ENCODE results near the gene CDH15.
A peak's percentile ranks its signal among the peaks of the same experiment; 100 is the strongest.
"Not testable (repeated sequence)": the region's sequence is repeated elsewhere in the genome, so short reads cannot be mapped to it uniquely, and the experiment has no call there.

The CDH15 gene

DNA sequence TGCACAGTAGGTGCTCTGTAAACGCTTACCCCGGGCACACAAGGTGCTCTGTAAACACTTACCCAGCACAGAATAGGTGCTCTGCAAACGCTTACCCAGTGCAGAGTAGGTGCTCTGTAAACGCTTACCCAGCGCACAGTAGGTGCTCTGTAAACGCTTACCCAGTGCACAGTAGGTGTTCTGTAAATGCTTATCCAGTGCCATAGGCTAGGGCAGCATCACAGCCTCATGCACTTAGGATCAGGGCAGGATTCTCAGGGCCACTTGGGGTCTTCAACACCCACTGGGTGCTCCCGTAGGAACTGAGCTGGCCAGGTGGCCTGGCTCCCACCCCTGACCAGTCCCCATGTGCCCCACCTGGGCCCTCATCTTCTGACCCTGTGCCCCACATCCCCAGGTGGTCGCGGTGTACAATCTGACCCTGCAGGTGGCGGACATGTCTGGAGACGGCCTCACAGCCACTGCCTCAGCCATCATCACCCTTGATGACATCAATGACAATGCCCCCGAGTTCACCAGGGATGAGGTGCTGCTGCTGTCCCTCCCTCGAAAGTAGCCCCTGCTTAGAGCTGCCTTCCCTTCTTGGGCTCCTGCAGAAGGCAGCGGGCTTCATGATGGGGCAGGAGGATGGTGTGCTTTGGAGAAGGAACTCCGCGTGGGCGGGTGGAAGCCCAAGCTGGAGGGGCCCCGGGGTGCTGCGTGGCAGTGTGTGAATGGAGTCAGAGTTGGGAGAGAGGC, 15.7 kb downstream of the CDH15 start:
- Histone ChIP-seq H3K9me3 (ENCODE audit: control insufficient read depth, low read length) (no peaks in the 10 kb centered on the region), H3K27me3 (replicated peaks; ENCODE audit: control insufficient read depth, insufficient read depth, low read length) (peaks cover 30% of the 10 kb centered on the region), H3K9ac (ENCODE audit: low read length) (no peak overlapping the region), H3K4me1 (ENCODE audit: control insufficient read depth, insufficient read depth, low read length) (no peaks in the 10 kb centered on the region), H3K36me3 (ENCODE audit: control insufficient read depth, insufficient read depth, low read length, severe bottlenecking) (no peaks in the 10 kb centered on the region), H3K4me3 (ENCODE audit: low read length) (no peak overlapping the region)
- DNase-seq (ENCODE audit: low read depth): no peak

DNA sequence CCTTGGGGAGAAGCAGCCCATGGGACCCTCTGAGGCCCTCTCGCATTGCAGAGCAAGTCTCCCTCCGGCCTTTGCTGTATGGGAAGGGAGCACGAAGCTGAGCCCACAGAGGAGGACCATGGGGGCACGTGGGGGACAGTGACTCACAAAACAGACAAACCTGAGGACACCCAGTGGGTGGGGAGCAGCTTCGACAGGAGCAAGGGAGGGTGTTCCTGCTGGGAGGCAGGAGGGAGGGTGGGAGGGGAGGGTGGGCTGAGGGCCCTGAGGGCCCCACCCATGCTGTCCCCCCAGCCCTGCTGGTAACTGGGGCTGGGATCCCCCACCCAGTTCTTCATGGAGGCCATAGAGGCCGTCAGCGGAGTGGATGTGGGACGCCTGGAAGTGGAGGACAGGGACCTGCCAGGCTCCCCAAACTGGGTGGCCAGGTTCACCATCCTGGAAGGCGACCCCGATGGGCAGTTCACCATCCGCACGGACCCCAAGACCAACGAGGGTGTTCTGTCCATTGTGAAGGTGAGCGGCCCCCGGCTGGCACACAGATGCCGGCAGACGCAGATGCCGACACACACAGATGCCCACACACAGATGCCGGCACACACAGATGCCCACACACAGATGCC, 16.3 kb downstream of the CDH15 start:
- no peak overlapping the region for H3K9ac ChIP-seq (ENCODE audit: low read length)
- DNase-seq (ENCODE audit: low read depth): no peak
- no peaks in the 10 kb centered on the region for H3K9me3 ChIP-seq (ENCODE audit: control insufficient read depth, low read length)
- H3K4me3 ChIP-seq (ENCODE audit: low read length): no peak overlapping the region
- no peaks in the 10 kb centered on the region for H3K4me1 ChIP-seq (ENCODE audit: control insufficient read depth, insufficient read depth, low read length)
- peaks cover 27% of the 10 kb centered on the region for H3K27me3 ChIP-seq (replicated peaks; ENCODE audit: control insufficient read depth, insufficient read depth, low read length)
- no peaks in the 10 kb centered on the region for H3K36me3 ChIP-seq (ENCODE audit: control insufficient read depth, insufficient read depth, low read length, severe bottlenecking)

DNA sequence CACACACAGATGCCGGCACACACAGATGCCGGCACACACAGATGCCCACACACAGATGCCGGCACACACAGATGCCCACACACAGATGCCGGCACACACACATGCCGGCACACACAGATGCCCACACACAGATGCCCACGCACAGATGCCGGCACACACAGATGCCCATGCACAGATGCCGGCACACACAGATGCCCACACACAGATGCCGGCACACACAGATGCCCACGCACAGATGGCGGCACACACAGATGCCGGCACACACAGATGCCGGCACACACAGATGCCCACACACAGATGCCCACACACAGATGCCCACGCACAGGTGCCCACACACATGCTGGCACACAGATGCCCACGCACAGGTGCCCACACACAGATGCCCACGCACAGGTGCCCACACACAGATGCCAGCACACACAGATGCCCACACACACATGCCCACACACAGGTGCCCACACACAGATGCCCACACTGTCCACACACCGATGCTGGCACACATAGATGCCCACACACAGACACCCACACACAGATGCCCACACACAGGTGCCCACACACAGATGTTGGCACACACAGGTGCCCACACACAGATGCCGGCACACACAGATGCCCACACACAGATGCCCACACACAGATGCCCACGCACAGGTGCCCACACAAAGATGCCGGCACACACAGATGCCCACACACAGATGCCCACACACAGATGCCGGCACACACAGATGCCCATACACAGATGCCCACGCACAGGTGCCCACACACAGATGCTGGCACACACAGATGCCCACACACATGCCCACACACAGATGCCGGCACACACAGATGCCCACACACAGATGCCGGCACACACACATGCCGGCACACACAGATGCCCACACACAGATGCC, 17.2 kb downstream of the CDH15 start:
- H3K4me1 ChIP-seq (ENCODE audit: control insufficient read depth, insufficient read depth, low read length): not testable (repeated sequence)

DNA sequence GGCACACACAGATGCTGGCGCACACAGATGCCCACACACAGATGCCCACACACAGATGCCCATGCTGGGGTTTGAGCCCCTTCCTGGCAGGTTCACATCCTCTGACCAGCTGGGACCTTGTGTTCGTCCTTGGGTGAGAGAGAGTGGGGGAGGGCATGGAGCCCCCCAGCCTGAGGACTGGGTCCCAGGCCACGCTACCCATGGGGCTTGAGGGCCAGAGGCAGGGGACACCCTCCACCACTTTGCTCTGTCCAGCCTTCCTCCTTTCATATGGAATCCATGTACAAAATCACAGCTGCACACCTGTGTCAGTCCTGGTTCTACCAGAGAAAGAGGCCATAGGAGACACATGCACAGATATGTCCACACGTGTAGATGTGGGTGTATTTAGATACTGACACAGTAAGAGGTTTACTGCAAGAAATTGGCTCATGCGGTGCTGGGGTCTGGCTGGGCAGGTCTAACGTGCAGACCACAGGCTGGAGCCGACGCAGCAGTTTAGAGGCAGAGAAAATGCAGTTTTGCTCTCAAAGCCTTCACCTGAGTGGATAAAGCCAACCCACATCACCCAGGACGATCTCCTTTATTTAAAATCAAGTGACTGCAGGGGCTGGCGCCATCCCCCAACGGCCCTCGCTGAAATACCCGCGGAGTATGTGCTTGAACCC, 17.9 kb downstream of the CDH15 start:
- Histone ChIP-seq H3K4me3 (ENCODE audit: low read length) (no peak overlapping the region), H3K9me3 (ENCODE audit: control insufficient read depth, low read length) (no peaks in the 10 kb centered on the region), H3K9ac (ENCODE audit: low read length) (no peak overlapping the region), H3K27me3 (replicated peaks; ENCODE audit: control insufficient read depth, insufficient read depth, low read length) (peaks cover 11% of the 10 kb centered on the region), H3K4me1 (ENCODE audit: control insufficient read depth, insufficient read depth, low read length) (no peaks in the 10 kb centered on the region), H3K36me3 (ENCODE audit: control insufficient read depth, insufficient read depth, low read length, severe bottlenecking) (no peaks in the 10 kb centered on the region)
- no peak for DNase-seq (ENCODE audit: low read depth)

More for the DNA sequence above, 17.2 kb downstream of the CDH15 start:
- H3K4me3 ChIP-seq (ENCODE audit: low read length); H3K36me3 ChIP-seq (ENCODE audit: control insufficient read depth, insufficient read depth, low read length, severe bottlenecking); DNase-seq (ENCODE audit: low read depth); H3K9me3 ChIP-seq (ENCODE audit: control insufficient read depth, low read length); H3K9ac ChIP-seq (ENCODE audit: low read length): not testable (repeated sequence)
- H3K27me3 ChIP-seq (replicated peaks; ENCODE audit: control insufficient read depth, insufficient read depth, low read length): peaks cover 19% of the 10 kb centered on the region

DNA sequence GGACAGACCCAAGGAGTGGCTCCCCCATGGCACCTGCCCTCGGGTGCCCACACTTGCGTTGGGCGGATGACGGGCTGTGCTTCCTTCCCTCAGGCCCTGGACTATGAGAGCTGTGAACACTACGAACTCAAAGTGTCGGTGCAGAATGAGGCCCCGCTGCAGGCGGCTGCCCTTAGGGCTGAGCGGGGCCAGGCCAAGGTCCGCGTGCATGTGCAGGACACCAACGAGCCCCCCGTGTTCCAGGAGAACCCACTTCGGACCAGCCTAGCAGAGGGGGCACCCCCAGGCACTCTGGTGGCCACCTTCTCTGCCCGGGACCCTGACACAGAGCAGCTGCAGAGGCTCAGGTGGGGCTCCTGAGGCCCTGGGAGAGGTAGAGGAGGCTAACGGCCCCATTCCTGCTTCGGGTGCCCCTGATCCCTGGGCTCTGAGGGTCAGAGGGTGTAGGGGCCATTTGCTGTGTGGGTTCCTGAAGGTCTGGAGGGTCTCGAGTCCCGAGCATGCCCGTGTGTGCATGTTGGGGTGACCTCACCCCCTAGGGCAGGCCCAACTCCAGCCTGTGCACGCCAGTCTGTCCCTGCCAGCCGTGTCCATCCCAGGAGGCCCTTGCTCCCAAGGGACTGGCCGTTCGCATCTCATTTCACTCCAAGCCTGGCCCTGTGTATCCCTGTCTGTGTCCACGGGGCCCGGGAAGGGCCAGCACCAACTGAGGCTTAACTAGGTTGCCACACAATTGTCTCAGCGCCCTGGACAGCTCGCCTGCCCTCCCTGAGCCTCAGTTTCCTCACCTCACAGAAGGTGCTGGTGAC, 18.8 kb downstream of the CDH15 start:
- no peaks in the 10 kb centered on the region for H3K36me3 ChIP-seq (ENCODE audit: control insufficient read depth, insufficient read depth, low read length, severe bottlenecking)
- H3K27me3 ChIP-seq (replicated peaks; ENCODE audit: control insufficient read depth, insufficient read depth, low read length): peaks cover 5% of the 10 kb centered on the region
- H3K9me3 ChIP-seq (ENCODE audit: control insufficient read depth, low read length): no peaks in the 10 kb centered on the region
- no peak overlapping the region for H3K9ac ChIP-seq (ENCODE audit: low read length)
- H3K4me3 ChIP-seq (ENCODE audit: low read length): no peak overlapping the region
- no peaks in the 10 kb centered on the region for H3K4me1 ChIP-seq (ENCODE audit: control insufficient read depth, insufficient read depth, low read length)
- no peak for DNase-seq (ENCODE audit: low read depth)

DNA sequence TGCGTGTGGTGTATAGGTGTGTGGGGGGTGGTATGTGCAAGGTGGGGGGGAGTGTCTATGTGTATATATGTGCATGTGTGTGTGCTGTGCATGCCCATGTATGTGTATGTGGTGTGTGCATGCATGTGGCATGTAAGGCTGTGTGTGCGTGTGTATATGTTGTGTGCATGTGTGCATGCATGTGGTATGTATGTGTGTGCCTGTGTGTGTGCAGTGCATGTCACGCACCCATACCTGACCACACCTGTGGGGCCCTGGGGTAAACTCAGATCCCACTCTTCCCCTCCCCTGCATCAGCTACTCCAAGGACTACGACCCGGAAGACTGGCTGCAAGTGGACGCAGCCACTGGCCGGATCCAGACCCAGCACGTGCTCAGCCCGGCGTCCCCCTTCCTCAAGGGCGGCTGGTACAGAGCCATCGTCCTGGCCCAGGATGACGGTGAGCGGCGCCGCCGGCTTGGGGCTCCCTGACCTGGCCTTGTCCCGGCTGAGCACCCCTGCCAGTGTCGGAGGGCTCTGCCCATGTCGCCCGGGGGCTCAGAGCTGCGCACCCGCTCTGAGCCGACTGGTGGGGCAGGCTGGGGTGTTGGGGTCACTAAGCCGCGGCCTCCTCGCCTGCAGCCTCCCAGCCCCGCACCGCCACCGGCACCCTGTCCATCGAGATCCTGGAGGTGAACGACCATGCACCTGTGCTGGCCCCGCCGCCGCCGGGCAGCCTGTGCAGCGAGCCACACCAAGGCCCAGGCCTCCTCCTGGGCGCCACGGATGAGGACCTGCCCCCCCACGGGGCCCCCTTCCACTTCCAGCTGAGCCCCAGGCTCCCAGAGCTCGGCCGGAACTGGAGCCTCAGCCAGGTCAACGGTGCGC, 19.7 kb downstream of the CDH15 start:
- Histone ChIP-seq H3K4me3 (ENCODE audit: low read length) (no peak overlapping the region), H3K36me3 (ENCODE audit: control insufficient read depth, insufficient read depth, low read length, severe bottlenecking) (no peaks in the 10 kb centered on the region), H3K9me3 (ENCODE audit: control insufficient read depth, low read length) (no peaks in the 10 kb centered on the region), H3K9ac (ENCODE audit: low read length) (no peak overlapping the region), H3K4me1 (ENCODE audit: control insufficient read depth, insufficient read depth, low read length) (no peaks in the 10 kb centered on the region), H3K27me3 (replicated peaks; ENCODE audit: control insufficient read depth, insufficient read depth, low read length) (peaks cover 5% of the 10 kb centered on the region)
- no peak for DNase-seq (ENCODE audit: low read depth)

DNA sequence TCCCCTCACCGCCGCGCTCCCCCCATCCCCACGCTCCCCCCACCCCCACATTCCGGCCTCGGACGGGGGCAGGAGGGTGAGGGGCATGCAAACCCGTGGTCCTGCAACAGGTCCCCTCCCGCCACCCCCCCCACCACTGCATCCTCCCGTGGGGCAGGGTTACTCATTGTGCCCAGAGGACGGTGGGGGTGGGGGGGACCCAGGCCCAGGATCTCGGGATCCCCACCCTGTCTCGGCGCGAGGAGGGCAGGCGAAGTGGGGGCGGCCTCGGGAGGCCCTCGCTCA, 20.3 kb downstream of the CDH15 start:
- peaks cover 5% of the 10 kb centered on the region for H3K27me3 ChIP-seq (replicated peaks; ENCODE audit: control insufficient read depth, insufficient read depth, low read length)
- no peak for DNase-seq (ENCODE audit: low read depth)
- H3K4me3 ChIP-seq (ENCODE audit: low read length): peak overlapping the region; percentile 68

DNA sequence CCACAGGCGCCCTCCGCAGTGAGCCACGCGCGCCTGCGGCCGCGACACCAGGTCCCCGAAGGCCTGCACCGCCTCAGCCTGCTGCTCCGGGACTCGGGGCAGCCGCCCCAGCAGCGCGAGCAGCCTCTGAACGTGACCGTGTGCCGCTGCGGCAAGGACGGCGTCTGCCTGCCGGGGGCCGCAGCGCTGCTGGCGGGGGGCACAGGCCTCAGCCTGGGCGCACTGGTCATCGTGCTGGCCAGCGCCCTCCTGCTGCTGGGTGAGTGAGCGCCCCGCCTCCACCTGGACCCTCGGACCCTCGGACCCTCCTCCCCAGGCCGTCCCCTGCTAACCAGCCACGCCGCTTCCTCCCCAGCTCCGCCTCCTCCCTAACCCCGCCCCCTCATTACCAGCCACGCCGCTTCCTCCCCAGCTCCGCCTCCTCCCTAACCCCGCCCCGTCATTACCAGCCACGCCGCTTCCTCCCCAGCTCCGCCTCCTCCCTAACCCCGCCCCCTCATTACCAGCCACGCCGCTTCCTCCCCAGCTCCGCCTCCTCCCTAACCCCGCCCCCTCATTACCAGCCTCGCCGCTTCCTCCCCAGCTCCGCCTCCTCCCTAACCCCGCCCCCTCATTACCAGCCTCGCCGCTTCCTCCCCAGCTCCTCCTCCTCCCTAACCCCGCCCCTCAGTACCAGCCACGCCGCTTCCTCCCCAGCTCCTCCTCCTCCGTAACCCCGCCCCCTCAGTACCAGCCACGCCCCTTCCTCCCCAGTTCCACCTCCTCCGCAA, 20.8 kb downstream of the CDH15 start:
- peak overlapping the region; percentile 60 for H3K9ac ChIP-seq (ENCODE audit: low read length)
- not testable (repeated sequence) for H3K9me3 ChIP-seq (ENCODE audit: control insufficient read depth, low read length); H3K36me3 ChIP-seq (ENCODE audit: control insufficient read depth, insufficient read depth, low read length, severe bottlenecking); H3K4me1 ChIP-seq (ENCODE audit: control insufficient read depth, insufficient read depth, low read length); H3K27me3 ChIP-seq (replicated peaks; ENCODE audit: control insufficient read depth, insufficient read depth, low read length)
- peak overlapping the region; percentile 68 for H3K4me3 ChIP-seq (ENCODE audit: low read length)
- peak; percentile 93 for DNase-seq (ENCODE audit: low read depth)

More for the DNA sequence above, 20.3 kb downstream of the CDH15 start:
- H3K36me3 ChIP-seq (ENCODE audit: control insufficient read depth, insufficient read depth, low read length, severe bottlenecking): no peaks in the 10 kb centered on the region
- H3K4me1 ChIP-seq (ENCODE audit: control insufficient read depth, insufficient read depth, low read length): no peaks in the 10 kb centered on the region
- H3K9me3 ChIP-seq (ENCODE audit: control insufficient read depth, low read length): no peaks in the 10 kb centered on the region
- H3K9ac ChIP-seq (ENCODE audit: low read length): peak overlapping the region; percentile 60

DNA sequence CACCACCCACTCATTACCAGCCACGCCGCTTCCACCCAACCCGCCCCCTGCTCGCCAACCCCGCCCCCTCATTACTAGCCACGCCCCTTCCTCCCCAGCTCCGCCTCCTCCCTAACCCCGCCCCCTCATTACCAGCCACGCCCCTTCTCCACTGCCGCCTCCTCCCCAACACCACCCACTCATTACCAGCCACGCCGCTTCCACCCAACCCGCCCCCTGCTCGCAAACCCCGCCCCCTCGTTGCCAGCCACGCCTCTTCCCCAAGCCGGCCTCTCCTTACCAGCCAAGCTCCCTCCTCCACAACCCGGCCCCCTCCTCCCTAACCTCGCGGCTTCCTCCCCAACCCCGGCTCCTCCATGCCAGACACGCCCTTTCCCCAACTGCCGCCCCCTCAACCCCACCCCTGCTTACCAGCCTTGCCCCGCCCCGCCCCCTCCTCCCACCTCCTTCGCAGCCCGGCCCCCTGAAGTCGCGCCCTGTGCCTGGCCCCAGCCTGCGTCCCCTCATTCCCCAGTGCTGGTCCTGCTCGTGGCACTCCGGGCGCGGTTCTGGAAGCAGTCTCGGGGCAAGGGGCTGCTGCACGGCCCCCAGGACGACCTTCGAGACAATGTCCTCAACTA, 21.5 kb downstream of the CDH15 start:
- H3K9ac ChIP-seq (ENCODE audit: low read length): no peak overlapping the region
- H3K4me3 ChIP-seq (ENCODE audit: low read length): no peak overlapping the region
- peaks cover 5% of the 10 kb centered on the region for H3K27me3 ChIP-seq (replicated peaks; ENCODE audit: control insufficient read depth, insufficient read depth, low read length)
- H3K36me3 ChIP-seq (ENCODE audit: control insufficient read depth, insufficient read depth, low read length, severe bottlenecking): no peaks in the 10 kb centered on the region
- H3K4me1 ChIP-seq (ENCODE audit: control insufficient read depth, insufficient read depth, low read length): no peaks in the 10 kb centered on the region
- DNase-seq (ENCODE audit: low read depth): no peak
- no peaks in the 10 kb centered on the region for H3K9me3 ChIP-seq (ENCODE audit: control insufficient read depth, low read length)
